IMR-90 (cell line): ENCODE results near the gene ANP32B. TPM values are rescaled to one million over a fixed set of nuclear protein-coding genes. Genes with fewer than 3 reads are reported as not detected.

Source experiments
- ATAC-seq: fragments of 200-7000 bp; cut with Tn5 transposase; 2 replicates; pipeline ENCODE4 v1.9.1; 2020; ENCODE audit warnings: low read depth, mild to moderate bottlenecking, moderate library complexity
- BruUV-seq: library from RNA; stranded (reverse); fragments of 400-500 nt; replicated peaks from 2 replicates; lab custom pipeline; 2021; lab: Mats Ljungman, UMichigan
- CTCF ChIA-PET: fragments of 300-600 bp; formaldehyde crosslinking; extraction: SDS; loops from one replicate; lab custom pipeline; 2021; ENCODE audit warnings: antibody characterized with exemption; lab: Yijun Ruan, JAX
- POLR2A ChIA-PET: fragments of 300-600 bp; sonication (Branson Sonifier 250); formaldehyde crosslinking; loops from one replicate; lab custom pipeline; 2022; ENCODE audit warnings: antibody characterized with exemption; ENCODE audit not compliant: unreplicated experiment; lab: Charles Lee
- DNase-seq: peaks from one replicate; pipeline ENCODE4 v3.0.0; 2013
- H2AFZ ChIP-seq: replicated peaks from 2 replicates; pipeline ENCODE3; 2013; ENCODE audit warnings: low read length, mild to moderate bottlenecking; ENCODE audit not compliant: poor library complexity
- H2AK5ac ChIP-seq: 2 replicates; pipeline ENCODE4 v1.6.1; 2013; ENCODE audit warnings: low read depth, low read length, inconsistent platforms
- H2AK9ac ChIP-seq: replicated peaks from 2 replicates; pipeline ENCODE3; 2013; ENCODE audit warnings: mild to moderate bottlenecking, low read depth, low read length, moderate library complexity; ENCODE audit not compliant: poor library complexity
- H2BK120ac ChIP-seq: 2 replicates; pipeline ENCODE4 v1.6.1; 2013; ENCODE audit warnings: low read depth, low read length, inconsistent platforms
- H2BK15ac ChIP-seq: 3 replicates; pipeline ENCODE4 v1.6.1; 2013; ENCODE audit warnings: low read depth, low read length, inconsistent platforms
- H2BK20ac ChIP-seq: 2 replicates; pipeline ENCODE4 v1.6.1; 2013; ENCODE audit warnings: low read depth, mild to moderate bottlenecking, inconsistent platforms, low read length, moderate library complexity
- H2BK5ac ChIP-seq: 2 replicates; pipeline ENCODE4 v1.6.1; 2013; ENCODE audit warnings: mild to moderate bottlenecking, low read depth, low read length, inconsistent platforms; ENCODE audit not compliant: poor library complexity, severe bottlenecking
- H3K14ac ChIP-seq: replicated peaks from 2 replicates; pipeline ENCODE4 v1.6.1; 2013; ENCODE audit warnings: low read depth, low read length, inconsistent platforms
- H3K18ac ChIP-seq: 2 replicates; pipeline ENCODE4 v1.6.1; 2013; ENCODE audit warnings: low read depth, low read length, control low read depth
- H3K23ac ChIP-seq: 2 replicates; pipeline ENCODE4 v1.6.1; 2013; ENCODE audit warnings: low read depth, low read length, inconsistent platforms
- H3K27ac ChIP-seq: 2 replicates; pipeline ENCODE4 v1.5.1; 2013; ENCODE audit warnings: mild to moderate bottlenecking, control low read depth, low read length; ENCODE audit not compliant: insufficient read depth
- H3K27me3 ChIP-seq: 2 replicates; pipeline ENCODE4 v1.6.1; 2013; ENCODE audit warnings: low read length; ENCODE audit not compliant: control insufficient read depth, insufficient read depth
- H3K36me3 ChIP-seq: 2 replicates; pipeline ENCODE4 v1.6.1; 2013; ENCODE audit warnings: low read length, mixed read lengths; ENCODE audit not compliant: control insufficient read depth, insufficient read depth
- H3K4ac ChIP-seq: 2 replicates; pipeline ENCODE4 v1.6.1; 2013; ENCODE audit warnings: low read depth, low read length, inconsistent platforms
- H3K4me1 ChIP-seq: 2 replicates; pipeline ENCODE4 v1.6.1; 2013; ENCODE audit warnings: low read length, mixed read lengths; ENCODE audit not compliant: control insufficient read depth, insufficient read depth
- H3K4me2 ChIP-seq: 2 replicates; pipeline ENCODE4 v1.6.1; 2013; ENCODE audit warnings: low read depth, mild to moderate bottlenecking, control low read depth, low read length, moderate library complexity
- H3K4me3 ChIP-seq: 2 replicates; pipeline ENCODE4 v1.5.1; 2013; ENCODE audit warnings: low read depth, mild to moderate bottlenecking, control low read depth, low read length, moderate library complexity; ENCODE audit not compliant: insufficient read depth
- H3K56ac ChIP-seq: 2 replicates; pipeline ENCODE4 v1.6.1; 2013; ENCODE audit warnings: low read length, inconsistent platforms; ENCODE audit not compliant: insufficient read depth; ENCODE audit errors: extremely low read depth
- H3K79me1 ChIP-seq, 2 experiments: 2 replicates each; pipeline ENCODE4 v1.6.1; 2013; ENCODE audit warnings: low read length in 2 of 2, inconsistent platforms in 1 of 2, low read depth in 1 of 2
- H3K9ac ChIP-seq: 2 replicates; pipeline ENCODE4 v1.6.1; 2013; ENCODE audit warnings: low read depth, low read length, control low read depth
- H3K9me1 ChIP-seq: 2 replicates; pipeline ENCODE4 v1.6.1; 2013; ENCODE audit warnings: low read length, inconsistent platforms; ENCODE audit not compliant: insufficient read depth
- H3K9me3 ChIP-seq: 2 replicates; pipeline ENCODE4 v1.6.1; 2013; ENCODE audit warnings: low read length; ENCODE audit not compliant: control insufficient read depth, insufficient read depth
- H4K20me1 ChIP-seq: 2 replicates; pipeline ENCODE4 v1.6.1; 2013; ENCODE audit warnings: low read length, inconsistent platforms; ENCODE audit not compliant: insufficient read depth
- H4K5ac ChIP-seq: 2 replicates; pipeline ENCODE4 v1.6.1; 2013; ENCODE audit warnings: mild to moderate bottlenecking, low read depth, low read length, control low read depth
- H4K8ac ChIP-seq, 2 experiments: 2 replicates each; pipeline ENCODE4 v1.6.1; 2013; ENCODE audit warnings: low read depth in 2 of 2, low read length in 2 of 2, control low read depth in 1 of 2, inconsistent platforms in 1 of 2
- H4K91ac ChIP-seq: 2 replicates; pipeline ENCODE4 v1.6.1; 2013; ENCODE audit warnings: low read depth, low read length, inconsistent platforms; ENCODE audit not compliant: insufficient read depth
- CEBPB ChIP-seq: IDR thresholded peaks from 2 replicates; pipeline ENCODE4 v1.6.1; 2012; ENCODE audit warnings: low read depth, low read length, improper control_type of control experiment
- CHD1 ChIP-seq: IDR thresholded peaks from 2 replicates; pipeline ENCODE4 v1.6.1; 2012; ENCODE audit warnings: low read depth, low read length, improper control_type of control experiment
- ELK1 ChIP-seq: fragments of 150-350 bp; IDR thresholded peaks from 2 replicates; pipeline ENCODE4 v1.6.1; 2016; ENCODE audit warnings: low read depth, mild to moderate bottlenecking, low read length, moderate library complexity, borderline replicate concordance
- FOS ChIP-seq: fragments of 150-350 bp; IDR thresholded peaks from 2 replicates; pipeline ENCODE4 v1.6.1; 2016; ENCODE audit warnings: low read depth, low read length
- MAFK ChIP-seq: IDR thresholded peaks from 2 replicates; pipeline ENCODE4 v1.6.1; 2012; ENCODE audit warnings: low read depth, low read length, improper control_type of control experiment
- MAZ ChIP-seq: IDR thresholded peaks from 2 replicates; pipeline ENCODE4 v1.6.1; 2012; ENCODE audit warnings: low read depth, mild to moderate bottlenecking, low read length, improper control_type of control experiment, moderate library complexity, borderline replicate concordance
- NFE2L2 ChIP-seq: fragments of 150-350 bp; IDR thresholded peaks from 2 replicates; pipeline ENCODE4 v1.6.1; 2016; ENCODE audit warnings: low read depth, mild to moderate bottlenecking, low read length
- POLR2A ChIP-seq: IDR thresholded peaks from 2 replicates; pipeline ENCODE4 v1.6.1; 2012; ENCODE audit warnings: mild to moderate bottlenecking, low read depth, low read length
- RCOR1 ChIP-seq: IDR thresholded peaks from 2 replicates; pipeline ENCODE4 v1.6.1; 2012; ENCODE audit warnings: mild to moderate bottlenecking, low read length, improper control_type of control experiment; ENCODE audit not compliant: insufficient replicate concordance
- USF2 ChIP-seq: fragments of 150-350 bp; IDR thresholded peaks from 2 replicates; pipeline ENCODE4 v1.6.1; 2017; ENCODE audit warnings: mild to moderate bottlenecking, antibody characterized with exemption, low read length, low read depth
- WGBS, 2 experiments: methylation state at CpG; one replicate each; pipeline versions ENCODE4 v1.1.5 to v1.1.7; 2013; ENCODE audit warnings: missing lambda C conversion rate in 2 of 2; ENCODE audit not compliant: insufficient read length in 1 of 2; ENCODE audit errors: extremely low coverage in 2 of 2; 5-methylcytosine and 5-hydroxymethylcytosine counted together
- dilution Hi-C: fragments of 300-500 bp; cut with HindIII; formaldehyde crosslinking; loops from one replicate; pipeline ENCODE4 v1.14.3; 2018; ENCODE audit warnings: low sequenced_read_pairs; ENCODE audit not compliant: unreplicated experiment
- in situ Hi-C: fragments of 300-500 bp; cut with MboI; formaldehyde crosslinking; loops from 3 replicates; pipeline ENCODE4 v1.14.3; 2019; ENCODE audit warnings: low sequenced_read_pairs, inconsistent platforms, mixed read lengths
- intact Hi-C: fragments of 100-400 bp; cut with micrococcal nuclease; formaldehyde crosslinking; loops from 2 replicates; pipeline ENCODE4 v1.10.0; 2022
- polyA plus RNA-seq, 3 experiments: library from polyadenylated mRNA; depleted of rRNA; stranded (reverse); fragments of >200 nt; gene quantifications; 2 replicates each; pipeline ENCODE4 v1.2.3, GENCODE V29; 2012; ENCODE audit warnings: low replicate concordance in 1 of 3
- total RNA-seq: library from RNA; depleted of rRNA; stranded (reverse); fragments of >200 nt; gene quantifications from 2 replicates; pipeline ENCODE4 v1.2.3, GENCODE V29; 2012

ANP32B gene
- total and polyA plus RNA-seq, 2 of the 4 experiments (the other 2 are of a cell fraction), result 3.9 to 46.8 TPM

GRCh38 chr9:98045234-98046179 lies 62.4 kb downstream of the ANP32B start:
- in situ Hi-C loops, result no loop called here
- dilution Hi-C loops, result no loop called here
- H3K4ac ChIP-seq, result no peak overlapping the region
- intact Hi-C loops, result no loop called here
- 75% methylated on average over 2 of the region's 6 CpGs; no CpG with 5 or more reads in 1 of the 2 experiments for WGBS, 2 experiments
- no peak overlapping the region for H3K4me3 ChIP-seq
- no peak overlapping the region for H2BK120ac ChIP-seq
- H3K9ac ChIP-seq, result no peak overlapping the region
- CTCF ChIA-PET, result no interaction called here
- H3K23ac ChIP-seq, result no peak overlapping the region
- no peak overlapping the region for H2BK5ac ChIP-seq
- H2AFZ ChIP-seq, result no peak overlapping the region
- no peak overlapping the region for H3K56ac ChIP-seq
- ATAC-seq (no peak), DNase-seq (no peak)
- H3K27me3 ChIP-seq, result no peaks in the 10 kb centered on the region
- H3K9me1 ChIP-seq, result no peaks in the 10 kb centered on the region
- no peaks in the 10 kb centered on the region for H3K79me1 ChIP-seq
- no peaks in the 10 kb centered on the region for H3K4me1 ChIP-seq
- no peaks in the 10 kb centered on the region for H4K20me1 ChIP-seq
- no peak overlapping the region for H4K91ac ChIP-seq
- H2AK9ac ChIP-seq, result no peak overlapping the region
- H2AK5ac ChIP-seq, result no peak overlapping the region
- POLR2A ChIA-PET, result no interaction called here
- H3K27ac ChIP-seq, result no peak overlapping the region
- no peak overlapping the region for H4K8ac ChIP-seq
- no peak overlapping the region for H2BK20ac ChIP-seq
- H3K4me2 ChIP-seq, result no peak overlapping the region
- no peaks in the 10 kb centered on the region for H3K9me3 ChIP-seq
- no peak overlapping the region for H2BK15ac ChIP-seq
- TF ChIP-seq RCOR1 (no peak), CEBPB (no peak), USF2 (no peak), MAZ (no peak), NFE2L2 (no peak), ELK1 (no peak), FOS (no peak), MAFK (no peak), CHD1 (no peak), POLR2A (no peak)
- no TSS peak for BruUV-seq
- no peak overlapping the region for H3K18ac ChIP-seq
- H3K14ac ChIP-seq, result no peak overlapping the region
- H3K36me3 ChIP-seq, result no peaks in the 10 kb centered on the region
- no peak overlapping the region for H4K5ac ChIP-seq
